Heart left ventricle (tissue), 16 donors: ENCODE measurements around the gene BCAS1. TPM values are rescaled to one million over a fixed set of nuclear protein-coding genes. Genes with fewer than 3 reads are reported as not detected.

Source experiments
- ATAC-seq, 4 donors: fragments of 200-7000 bp; cut with Tn5 transposase; one replicate each; pipeline ENCODE4 v1.9.1; 2020 to 2022; ENCODE audit warnings: moderate library complexity in 4 of 4, mild to moderate bottlenecking in 3 of 4, moderate number of reproducible peaks in 1 of 4
- DNase-seq, 5 donors: peaks; one replicate each; pipeline ENCODE4 v3.0.0-alpha.2; 2020
- H3K27ac ChIP-seq, 12 donors: fragments of 200-600 bp; sonication (generic) in 4 of 12; one replicate each; pipeline versions ENCODE4 v1.5.0 to v1.8.0; 2016 to 2022; ENCODE audit warnings: mild to moderate bottlenecking in 2 of 12
- H3K27me3 ChIP-seq, 9 donors: fragments of 200-600 bp; sonication (generic) in 2 of 9; one replicate each; pipeline versions ENCODE4 v1.5.1 to v1.8.0; 2016 to 2022; ENCODE audit warnings: mild to moderate bottlenecking in 3 of 9
- H3K36me3 ChIP-seq, 9 donors: fragments of 200-600 bp; sonication (generic) in 2 of 9; one replicate each; pipeline versions ENCODE4 v1.5.0 to v1.8.0; 2018 to 2022; ENCODE audit warnings: mild to moderate bottlenecking in 2 of 9
- H3K4me1 ChIP-seq, 12 donors: fragments of 200-600 bp; sonication (generic) in 4 of 12; one replicate each; pipeline versions ENCODE4 v1.5.0 to v1.8.0; 2016 to 2022; ENCODE audit warnings: mild to moderate bottlenecking in 3 of 12
- H3K4me3 ChIP-seq, 12 donors: fragments of 200-600 bp; sonication (generic) in 4 of 12; one replicate each; pipeline versions ENCODE4 v1.5.0 to v1.8.0; 2017 to 2022; ENCODE audit warnings: mild to moderate bottlenecking in 9 of 12, moderate library complexity in 4 of 12
- H3K9me3 ChIP-seq, 12 donors: fragments of 200-600 bp; sonication (generic) in 4 of 12; one replicate each; pipeline versions ENCODE4 v1.5.0 to v1.8.0; 2016 to 2022; ENCODE audit warnings: mild to moderate bottlenecking in 1 of 12
- POLR2A ChIP-seq, 2 donors: fragments of 450-650 bp; IDR thresholded peaks; one replicate each; pipeline ENCODE4 v1.6.1; 2017; ENCODE audit warnings: antibody characterized with exemption in 2 of 2, mild to moderate bottlenecking in 2 of 2, moderate library complexity in 2 of 2
- WGBS, 4 donors: extraction: QIAGEN DNeasy Blood & Tissue Kit in 2 of 4; methylation state at CpG; one replicate each; pipeline versions ENCODE4 v1.1.5 to v1.1.7; 2013 to 2018; 5-methylcytosine and 5-hydroxymethylcytosine counted together
- intact Hi-C, 10 donors: fragments of 100-400 bp; cut with DNase I; formaldehyde crosslinking; loops; one replicate each; pipeline versions ENCODE4 v1.11.1 to v1.14.2; 2022
- polyA plus RNA-seq, 2 donors: library from polyadenylated mRNA; stranded (reverse); fragments of 200-250 nt; gene quantifications; one replicate each; pipeline ENCODE4 v1.2.3, GENCODE V29; 2013
- total RNA-seq, 9 donors: library from RNA; depleted of rRNA in 2 of 9; stranded (reverse); fragments of >200 nt in 2 of 9; fragmentation: NEBNext Ultra II Directional in 3 of 9; extraction: Animal tissue kit (Norgen Biotek cat#: 25700) in 3 of 9; gene quantifications; one replicate each; pipeline versions ENCODE4 v1.1.0 to v1.2.4, GENCODE V29; 2016 to 2023
- TF ChIP-seq, protein P1 (sequence below), 12 donors: fragments of 200-600 bp; sonication (generic) in 4 of 12; IDR thresholded peaks; one replicate each; pipeline versions ENCODE4 v1.5.0 to v1.8.0; 2018 to 2022; ENCODE audit warnings: antibody characterized with exemption in 12 of 12, mild to moderate bottlenecking in 5 of 12
- donor health status: ischemic (EF 13 %, LVEDD 7.1; RV severe dilation, severe dysfunction).
- donor health status: healthy with polysubstance abuse.
- donor health status: DM: no; HTN: yes; CAD: no.
- donor health status: DM: no; HTN: no; CAD: no.
- donor health status: ischemic (EF 25% LVEDD 6.9; RV normal size, moderate dysfunction).
- donor health status: ischemic (EF 25% LVEDD 5.7; RV mildly dilated, moderate dysfunction).
- donor health status: healthy.
- donor health status: DM: yes; HTN: yes; CAD: no.
- donor health status: ischemic (EF 35%, LVEDD 5.7; RV mildly dilated, moderate dysfunction).
- donor health status: nonischemic (EF 11% LVEDD 7.7; RV severe dilation, severe dysfunction).
- donor health status: DM: yes; HTN: yes; CAD: no.
- donor health status: PGD.
- donor health status: ischemic (EF 29% LVEDD 5.4; RV normal size, mild dysfunction).
- donor health status: nonischemic (EF 23%, LVEDD 6.1; RV moderate dilation, normal function).

BCAS1 gene
- total and polyA plus RNA-seq, 11 donors, result not detected

DNA sequence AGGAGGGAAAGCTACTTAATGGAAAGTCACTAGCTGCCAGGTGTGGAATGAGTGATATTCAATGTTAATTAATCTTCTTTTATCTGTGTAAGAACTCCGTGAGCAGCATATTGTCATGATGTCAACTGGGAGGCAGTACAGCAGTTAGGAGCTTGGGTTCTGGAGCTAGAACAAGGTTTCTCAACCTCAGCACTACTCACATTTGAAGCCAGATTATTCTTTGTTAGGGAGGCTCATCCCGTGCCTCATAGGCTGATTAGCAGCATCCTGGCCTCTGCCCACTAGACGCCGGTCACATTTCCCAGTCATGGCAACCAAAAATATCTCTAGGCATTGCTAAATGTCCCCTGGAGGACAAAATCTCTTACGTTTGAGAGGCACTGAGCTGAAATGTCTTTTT lies 41.2 kb downstream of the BCAS1 start:
- no peak overlapping the region for H3K4me3 ChIP-seq
- H3K9me3 ChIP-seq, result peaks cover 0 to 15% (median 2%) of the 10 kb centered on the region in 12 donors
- no peak overlapping the region for H3K27ac ChIP-seq
- intact Hi-C loops, result no loop called here
- ATAC-seq, result no peak
- peaks cover 0 to 10% (median 0%) of the 10 kb centered on the region in 9 donors for H3K27me3 ChIP-seq
- TF ChIP-seq, protein P1, sequence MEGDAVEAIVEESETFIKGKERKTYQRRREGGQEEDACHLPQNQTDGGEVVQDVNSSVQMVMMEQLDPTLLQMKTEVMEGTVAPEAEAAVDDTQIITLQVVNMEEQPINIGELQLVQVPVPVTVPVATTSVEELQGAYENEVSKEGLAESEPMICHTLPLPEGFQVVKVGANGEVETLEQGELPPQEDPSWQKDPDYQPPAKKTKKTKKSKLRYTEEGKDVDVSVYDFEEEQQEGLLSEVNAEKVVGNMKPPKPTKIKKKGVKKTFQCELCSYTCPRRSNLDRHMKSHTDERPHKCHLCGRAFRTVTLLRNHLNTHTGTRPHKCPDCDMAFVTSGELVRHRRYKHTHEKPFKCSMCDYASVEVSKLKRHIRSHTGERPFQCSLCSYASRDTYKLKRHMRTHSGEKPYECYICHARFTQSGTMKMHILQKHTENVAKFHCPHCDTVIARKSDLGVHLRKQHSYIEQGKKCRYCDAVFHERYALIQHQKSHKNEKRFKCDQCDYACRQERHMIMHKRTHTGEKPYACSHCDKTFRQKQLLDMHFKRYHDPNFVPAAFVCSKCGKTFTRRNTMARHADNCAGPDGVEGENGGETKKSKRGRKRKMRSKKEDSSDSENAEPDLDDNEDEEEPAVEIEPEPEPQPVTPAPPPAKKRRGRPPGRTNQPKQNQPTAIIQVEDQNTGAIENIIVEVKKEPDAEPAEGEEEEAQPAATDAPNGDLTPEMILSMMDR (IDR thresholded peaks at IDR 0.05), result no peak
- no peak for TF ChIP-seq POLR2A (IDR thresholded peaks at IDR 0.05)
- 49 to 69% (median 58%) methylated on average over 5 of the region's 5 CpGs for WGBS, 4 donors
- H3K36me3 ChIP-seq, result no peaks in the 10 kb centered on the region
- DNase-seq, result no peak
- no peaks in the 10 kb centered on the region for H3K4me1 ChIP-seq

DNA sequence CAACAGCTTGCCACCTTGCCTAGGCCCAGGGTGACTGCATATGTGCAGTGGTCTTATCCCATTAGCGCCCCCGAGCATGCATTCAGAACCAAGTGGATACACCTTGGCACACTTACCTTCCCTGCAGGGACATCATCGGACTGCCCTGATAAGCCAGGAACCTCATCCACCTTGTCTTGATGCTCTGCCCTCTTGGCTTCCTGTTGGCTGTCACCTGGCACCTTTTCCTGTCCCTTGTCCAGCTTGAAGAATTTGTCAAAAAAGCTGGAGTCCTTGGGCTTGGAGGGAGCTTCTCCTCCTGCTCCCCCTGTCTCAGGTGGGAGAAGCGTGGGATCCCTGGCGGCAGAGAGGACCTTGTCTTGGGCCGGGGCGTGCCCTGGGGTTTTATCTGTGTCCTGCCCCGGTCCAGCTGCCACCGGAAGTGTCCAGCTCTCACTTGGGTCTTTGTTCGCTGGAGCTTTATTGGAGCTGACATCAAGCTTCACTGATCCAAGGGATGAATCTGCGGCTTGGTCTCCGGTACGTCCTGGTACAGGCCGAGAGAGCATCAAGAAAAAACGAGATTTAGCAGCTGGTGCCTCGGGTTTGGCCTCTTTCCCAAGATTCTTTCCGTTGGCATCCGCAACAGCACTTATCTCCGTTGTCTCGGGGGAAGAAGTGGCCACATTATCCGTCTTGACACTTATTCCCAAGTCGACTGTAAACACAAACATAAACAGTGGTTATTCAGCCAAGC lies 42.0 kb downstream of the BCAS1 start:
- intact Hi-C loops, result no loop called here

DNA sequence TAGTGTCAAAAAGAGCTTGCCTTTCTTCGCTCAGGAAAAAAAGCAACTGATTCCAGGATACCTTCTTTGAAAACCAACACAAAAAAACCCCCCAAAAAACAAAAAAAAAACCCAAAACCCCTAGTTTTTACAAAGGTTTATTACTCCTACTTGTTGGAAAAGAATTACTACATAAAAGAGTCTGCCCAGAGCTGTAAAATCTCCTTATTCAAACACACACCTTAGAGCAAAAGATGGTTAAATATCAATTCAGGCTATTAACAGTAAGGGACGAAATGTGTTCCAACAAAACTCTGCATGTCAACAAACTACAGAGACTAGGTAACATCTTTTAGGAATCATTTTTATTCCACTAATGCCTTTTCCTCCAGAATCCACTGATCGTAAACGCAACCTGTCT lies 42.7 kb downstream of the BCAS1 start:
- TF ChIP-seq, protein P1 (IDR thresholded peaks at IDR 0.05), result no peak
- TF ChIP-seq POLR2A (IDR thresholded peaks at IDR 0.05), result no peak
- ATAC-seq (no peak), DNase-seq (no peak)
- Histone ChIP-seq H3K36me3 (no peaks in the 10 kb centered on the region), H3K27me3 (peaks cover 0 to 10% (median 0%) of the 10 kb centered on the region in 9 donors), H3K4me3 (no peak overlapping the region), H3K9me3 (peaks cover 0 to 12% (median under 1%) of the 10 kb centered on the region in 12 donors), H3K27ac (no peak overlapping the region), H3K4me1 (no peaks in the 10 kb centered on the region)
- WGBS, 4 donors, result 70 to 93% (median 81%) methylated on average over 4 of the region's 4 CpGs
- intact Hi-C loops, result no loop called here

More for the DNA sequence above, 42.0 kb downstream of the BCAS1 start:
- Histone ChIP-seq H3K27ac (no peak overlapping the region), H3K4me3 (no peak overlapping the region), H3K27me3 (peaks cover 0 to 10% (median 0%) of the 10 kb centered on the region in 9 donors), H3K9me3 (peaks cover 0 to 13% (median 2%) of the 10 kb centered on the region in 12 donors), H3K36me3 (no peaks in the 10 kb centered on the region), H3K4me1 (no peaks in the 10 kb centered on the region)
- TF ChIP-seq, protein P1 (IDR thresholded peaks at IDR 0.05), result no peak
- no peak for TF ChIP-seq POLR2A (IDR thresholded peaks at IDR 0.05)
- ATAC-seq (no peak), DNase-seq (no peak)
- 75 to 87% (median 79%) methylated on average over 21 to 22 of the region's 22 CpGs for WGBS, 4 donors

DNA sequence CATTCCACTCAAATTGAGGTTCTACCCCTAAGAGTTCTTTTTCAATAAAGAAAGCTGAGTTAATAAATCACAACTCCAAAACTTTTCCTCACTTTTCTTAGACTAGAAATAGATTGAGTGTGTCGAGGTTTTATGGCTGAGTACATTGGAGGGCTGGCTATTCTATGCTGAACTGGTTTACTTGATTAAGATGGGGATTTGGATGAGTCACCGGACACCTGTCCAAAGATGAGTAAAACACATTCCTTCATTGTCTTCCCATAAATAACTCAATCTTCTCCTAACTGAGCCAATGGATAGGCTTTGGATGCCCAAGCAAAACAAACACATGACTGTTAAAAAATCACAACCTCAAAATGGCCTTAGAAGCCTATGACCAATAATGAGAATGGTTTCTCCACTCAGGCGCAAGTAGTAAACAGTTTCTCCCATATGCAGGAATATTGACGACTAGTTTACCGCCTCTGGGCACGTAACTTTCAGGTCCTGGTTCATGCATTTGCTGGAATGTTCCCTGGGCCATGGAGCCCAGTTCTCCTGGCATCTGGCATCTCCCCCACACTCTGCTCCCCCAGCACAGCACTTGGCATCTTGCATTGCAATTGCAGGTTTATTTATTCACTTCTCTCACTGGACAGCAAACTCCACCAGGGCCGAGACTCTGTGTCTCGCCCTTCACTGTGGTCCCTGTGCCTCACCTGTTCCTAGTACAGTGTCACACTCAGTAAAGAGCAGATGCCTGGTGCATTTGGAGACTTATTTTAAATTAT lies 43.9 kb downstream of the BCAS1 start:
- no peak for TF ChIP-seq POLR2A (IDR thresholded peaks at IDR 0.05)
- TF ChIP-seq, protein P1 (IDR thresholded peaks at IDR 0.05), result no peak
- Histone ChIP-seq H3K36me3 (no peaks in the 10 kb centered on the region), H3K27ac (no peak overlapping the region), H3K9me3 (peaks cover 0 to under 1% (median 0%) of the 10 kb centered on the region in 12 donors), H3K27me3 (peaks cover 0 to 10% (median 0%) of the 10 kb centered on the region in 9 donors), H3K4me3 (no peak overlapping the region), H3K4me1 (no peaks in the 10 kb centered on the region)
- intact Hi-C loops, result no loop called here
- DNase-seq (no peak), ATAC-seq (no peak)
- WGBS, 4 donors, result 82 to 93% (median 87%) methylated on average over 8 of the region's 8 CpGs
